HG03469 (cell line): ENCODE results near the gene ADIPOR2.
A peak's percentile ranks its signal among the peaks of the same experiment; 100 is the strongest.

Source experiments
- ATAC-seq: cut with Tn5 transposase; IDR thresholded peaks from one replicate; pipeline ENCODE4 v1.9.1; 2021; ENCODE audit warnings: mild to moderate bottlenecking, moderate library complexity, moderate number of reproducible peaks; ENCODE audit not compliant: unreplicated experiment

Gene ADIPOR2, protein sequence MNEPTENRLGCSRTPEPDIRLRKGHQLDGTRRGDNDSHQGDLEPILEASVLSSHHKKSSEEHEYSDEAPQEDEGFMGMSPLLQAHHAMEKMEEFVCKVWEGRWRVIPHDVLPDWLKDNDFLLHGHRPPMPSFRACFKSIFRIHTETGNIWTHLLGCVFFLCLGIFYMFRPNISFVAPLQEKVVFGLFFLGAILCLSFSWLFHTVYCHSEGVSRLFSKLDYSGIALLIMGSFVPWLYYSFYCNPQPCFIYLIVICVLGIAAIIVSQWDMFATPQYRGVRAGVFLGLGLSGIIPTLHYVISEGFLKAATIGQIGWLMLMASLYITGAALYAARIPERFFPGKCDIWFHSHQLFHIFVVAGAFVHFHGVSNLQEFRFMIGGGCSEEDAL

DNA sequence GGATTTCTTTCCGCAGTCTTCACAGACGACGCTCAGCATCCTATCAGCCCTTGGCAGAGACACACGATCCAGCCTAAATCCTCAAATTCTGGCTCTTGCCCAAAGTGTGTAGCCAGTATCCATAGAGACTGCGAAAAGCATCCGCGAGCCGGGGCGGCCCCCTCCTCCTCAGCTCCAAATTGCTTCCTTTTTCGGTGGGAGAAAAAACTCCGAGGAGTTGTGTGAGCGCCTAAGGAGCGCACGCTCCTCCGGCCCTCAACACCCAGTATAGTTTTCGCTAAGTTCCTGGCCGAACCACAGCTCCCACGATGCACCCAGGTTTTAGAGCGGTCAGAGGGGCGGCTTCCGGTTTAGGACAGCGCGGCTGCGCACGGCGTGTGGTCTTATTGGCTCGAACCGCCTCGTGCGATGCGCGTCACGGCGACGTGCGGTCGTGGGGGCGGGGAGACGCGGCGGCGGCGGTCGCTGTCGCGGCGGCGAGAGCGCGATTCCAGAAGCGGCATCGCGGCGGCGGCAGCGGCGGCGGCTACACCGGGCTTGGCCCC is at the start of gene ADIPOR2:
Gene ADIPOR2, plus strand, starts transcription at position 493 of the 545 bp plus-strand sequence. CDS start 63,274 bp downstream, outside the sequence.
- ATAC-seq: peak; percentile 84

DNA sequence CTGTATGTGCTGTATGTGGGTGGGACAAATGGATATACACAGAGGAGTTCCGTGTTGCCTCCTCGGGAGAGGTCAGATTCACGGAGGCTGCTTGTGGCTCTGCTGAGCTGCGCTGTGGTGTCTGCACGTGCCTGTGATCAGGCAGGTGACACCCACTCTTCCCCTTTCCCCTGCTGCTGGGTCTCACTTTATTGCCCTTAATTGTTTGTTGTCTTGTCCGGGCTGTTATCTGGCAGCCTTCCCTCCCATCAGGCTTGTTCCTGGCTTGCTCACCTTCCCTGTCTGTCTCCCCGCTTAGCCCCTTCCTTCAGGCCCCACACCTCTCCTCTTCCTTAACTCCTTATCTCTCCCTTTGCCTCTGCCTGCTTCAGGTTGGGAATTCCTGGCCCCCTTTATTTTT is 48.4 kb upstream of the ADIPOR2 start:
- no peak for ATAC-seq

DNA sequence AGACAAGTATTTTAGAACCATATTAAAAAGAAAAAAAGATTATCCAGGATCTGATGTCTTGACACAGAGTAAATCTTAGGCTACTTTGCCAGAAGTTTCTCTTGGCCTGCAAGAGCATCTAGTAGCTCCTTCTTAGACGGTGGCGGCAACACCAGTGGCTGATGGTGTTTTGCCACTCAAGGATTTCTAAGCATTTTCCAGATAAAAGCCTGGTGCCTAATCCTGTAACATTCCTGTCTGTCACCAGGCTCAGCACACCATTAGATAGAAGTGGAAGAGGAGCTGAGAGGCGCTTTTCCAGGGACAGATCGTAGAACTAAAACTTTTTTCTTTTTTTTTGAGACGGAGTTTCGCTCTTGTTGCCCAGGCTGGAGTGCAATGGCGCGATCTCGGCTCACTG is 47.8 kb upstream of the ADIPOR2 start:
- no peak for ATAC-seq

DNA sequence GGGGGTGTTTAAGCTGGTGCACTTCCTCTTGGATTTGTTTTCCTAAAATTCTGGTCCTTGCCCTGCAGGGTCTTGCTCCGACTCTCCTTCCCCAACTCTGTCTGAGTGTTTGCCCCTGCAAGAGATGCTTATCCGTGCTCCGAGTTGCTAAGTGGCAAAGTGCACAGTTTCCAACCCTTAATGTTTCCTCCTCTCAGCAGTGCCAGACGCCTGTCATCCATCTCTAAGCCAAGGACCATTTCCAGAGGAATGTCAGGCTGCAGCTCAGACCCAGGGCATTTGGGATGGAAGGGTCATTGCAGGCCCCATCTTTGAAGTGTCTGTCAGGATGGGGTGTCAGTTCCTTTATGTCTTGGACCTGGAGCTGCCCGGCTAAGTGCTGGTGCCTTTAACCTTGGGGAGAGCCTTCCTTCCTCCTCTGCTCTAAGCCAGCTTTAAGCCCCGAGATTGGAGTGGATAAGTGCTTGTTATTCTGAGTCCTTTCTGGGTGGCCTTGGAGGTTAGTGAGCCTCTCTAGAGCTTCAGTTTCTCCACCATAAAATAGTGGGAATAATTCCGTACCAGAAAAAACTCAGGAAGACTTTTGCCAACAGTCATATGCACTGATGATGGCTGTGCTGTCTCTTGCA is 46.9 kb upstream of the ADIPOR2 start:
- ATAC-seq: no peak

DNA sequence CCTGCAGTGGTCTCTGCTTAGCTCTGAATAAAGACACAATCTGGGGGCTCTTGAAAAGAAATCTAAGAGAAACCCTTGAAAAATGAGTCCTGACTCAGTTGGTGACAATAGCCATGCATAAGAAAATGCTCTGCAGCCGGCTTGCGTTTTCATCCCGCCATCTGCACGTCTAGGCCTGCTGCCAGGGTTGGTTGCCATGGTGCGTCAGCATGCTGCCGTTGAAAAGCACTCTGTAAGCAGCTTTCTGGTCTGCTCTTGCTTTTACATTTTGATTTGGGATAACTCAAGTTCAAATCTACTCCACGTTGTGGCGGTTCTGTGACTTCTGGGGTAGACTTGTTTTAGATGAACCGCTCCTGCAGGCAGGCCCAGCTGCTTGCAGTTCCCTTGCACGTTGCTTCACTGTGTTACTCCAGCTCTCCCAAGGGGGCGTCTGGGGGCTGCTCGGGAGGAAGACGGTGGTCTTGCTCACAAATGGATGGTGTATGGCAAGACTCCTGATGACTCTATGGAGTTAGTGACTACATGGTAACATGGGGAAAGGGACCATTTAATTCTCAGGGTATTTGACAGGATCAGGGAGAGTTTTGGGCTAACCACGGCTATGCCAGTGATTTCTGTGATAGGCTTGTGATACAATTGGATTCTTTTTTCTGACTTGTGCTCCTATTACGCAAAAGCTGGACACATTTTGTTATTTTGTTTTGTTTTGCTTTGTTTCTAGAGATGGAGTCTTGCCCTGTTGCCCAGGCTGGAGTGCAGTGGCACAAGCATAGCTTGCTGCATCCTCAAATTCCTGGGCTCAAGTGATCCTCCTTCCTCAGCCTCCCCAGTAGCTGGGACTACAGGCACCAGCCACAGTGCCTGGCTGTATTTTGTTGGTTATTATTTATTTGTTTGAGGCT is 46.1 kb upstream of the ADIPOR2 start:
- no peak for ATAC-seq

DNA sequence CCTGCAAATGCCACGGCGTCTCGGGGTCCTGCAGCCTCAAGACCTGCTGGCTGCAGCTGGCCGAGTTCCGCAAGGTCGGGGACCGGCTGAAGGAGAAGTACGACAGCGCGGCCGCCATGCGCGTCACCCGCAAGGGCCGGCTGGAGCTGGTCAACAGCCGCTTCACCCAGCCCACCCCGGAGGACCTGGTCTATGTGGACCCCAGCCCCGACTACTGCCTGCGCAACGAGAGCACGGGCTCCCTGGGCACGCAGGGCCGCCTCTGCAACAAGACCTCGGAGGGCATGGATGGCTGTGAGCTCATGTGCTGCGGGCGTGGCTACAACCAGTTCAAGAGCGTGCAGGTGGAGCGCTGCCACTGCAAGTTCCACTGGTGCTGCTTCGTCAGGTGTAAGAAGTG is 45.1 kb upstream of the ADIPOR2 start:
- ATAC-seq: no peak

DNA sequence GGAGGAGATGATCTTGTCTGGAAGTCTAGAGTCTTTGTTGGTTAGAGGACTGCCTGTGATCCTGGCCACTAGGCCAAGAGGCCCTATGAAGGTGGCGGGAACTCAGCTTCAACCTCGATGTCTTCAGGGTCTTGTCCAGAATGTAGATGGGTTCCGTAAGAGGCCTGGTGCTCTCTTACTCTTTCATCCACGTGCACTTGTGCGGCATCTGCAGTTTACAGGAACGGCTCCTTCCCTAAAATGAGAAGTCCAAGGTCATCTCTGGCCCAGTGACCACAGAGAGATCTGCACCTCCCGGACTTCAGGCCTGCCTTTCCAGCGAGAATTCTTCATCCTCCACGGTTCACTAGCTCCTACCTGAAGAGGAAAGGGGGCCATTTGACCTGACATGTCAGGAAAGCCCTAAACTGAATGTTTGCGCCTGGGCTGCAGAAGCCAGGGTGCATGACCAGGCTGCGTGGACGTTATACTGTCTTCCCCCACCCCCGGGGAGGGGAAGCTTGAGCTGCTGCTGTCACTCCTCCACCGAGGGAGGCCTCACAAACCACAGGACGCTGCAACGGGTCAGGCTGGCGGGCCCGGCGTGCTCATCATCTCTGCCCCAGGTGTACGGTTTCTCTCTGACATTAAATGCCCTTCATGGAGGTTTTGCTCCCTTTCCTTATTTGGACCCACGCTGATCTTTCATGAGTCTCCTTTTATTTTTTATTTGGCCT is 44.1 kb upstream of the ADIPOR2 start:
- ATAC-seq: no peak

DNA sequence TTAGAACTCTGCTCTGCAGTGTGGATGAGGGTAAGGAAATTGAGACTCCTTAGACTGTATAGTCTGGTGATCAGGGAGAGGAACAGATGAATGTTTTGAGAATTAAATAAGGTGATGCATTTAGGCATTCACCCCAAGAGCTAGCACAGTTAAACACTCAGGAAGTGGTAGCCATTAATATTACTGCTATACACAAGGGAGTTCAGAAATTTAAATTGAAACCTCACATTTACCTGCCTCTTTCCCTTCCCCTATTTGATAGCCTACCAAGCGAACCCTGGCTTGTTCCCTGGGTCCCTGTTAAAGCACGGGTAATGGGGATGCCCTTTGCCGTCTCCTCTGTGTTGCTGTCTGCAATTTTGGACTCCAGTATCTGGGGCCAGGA is 43.6 kb upstream of the ADIPOR2 start:
- ATAC-seq: no peak

DNA sequence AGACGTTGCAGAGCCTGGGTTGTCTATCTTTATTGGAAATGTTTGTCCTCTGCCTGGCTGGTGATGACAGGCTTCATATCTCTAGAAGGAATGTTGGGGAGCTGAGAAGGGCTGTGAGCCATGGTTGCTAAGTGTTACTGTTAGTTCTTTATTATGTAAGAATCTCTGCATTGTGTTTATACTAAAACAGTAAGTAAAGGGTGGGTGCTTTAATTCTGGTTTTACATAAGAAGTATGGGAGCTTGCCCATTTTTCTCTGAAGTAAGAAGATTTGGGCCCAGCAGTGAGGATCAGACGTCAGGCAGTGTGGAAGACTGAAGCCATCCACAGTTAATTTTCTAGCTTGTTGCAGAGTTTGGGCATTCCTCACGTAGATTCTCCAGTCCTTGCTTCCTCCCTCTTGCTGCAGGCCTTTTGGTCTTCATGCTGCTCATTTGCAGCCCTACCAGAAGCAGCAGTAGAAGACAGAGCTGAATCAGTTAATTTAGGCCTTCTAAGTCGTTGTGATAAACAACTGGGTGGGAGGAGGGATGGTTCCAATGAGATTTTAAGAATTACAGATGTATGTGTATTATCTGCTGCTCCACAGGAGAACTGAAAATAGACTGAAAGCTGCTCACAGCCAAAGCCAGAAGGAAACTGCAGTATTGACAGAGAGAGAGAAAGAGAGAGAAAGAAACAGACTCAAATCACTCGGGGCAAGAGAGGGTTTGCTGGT is 40.5 kb upstream of the ADIPOR2 start:
- ATAC-seq: no peak

DNA sequence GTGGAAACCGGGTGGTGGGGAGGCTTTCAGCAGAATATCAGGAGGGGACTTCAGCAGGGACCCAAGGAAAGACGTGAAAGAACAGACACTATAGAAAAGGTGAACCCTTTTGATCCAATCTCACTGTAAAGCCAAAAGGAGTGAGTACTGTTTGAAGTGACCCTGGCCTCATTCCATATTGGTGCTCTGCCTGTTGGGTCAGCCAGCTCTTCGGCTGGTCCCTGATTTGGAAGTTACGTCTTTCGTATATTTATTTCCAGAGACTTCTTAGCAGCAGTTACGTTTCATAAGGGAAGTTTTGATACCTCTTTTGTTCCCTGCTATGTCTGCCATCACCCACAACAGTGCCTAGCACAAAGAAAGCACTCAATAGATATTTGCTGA is 39.9 kb upstream of the ADIPOR2 start:
- no peak for ATAC-seq

DNA sequence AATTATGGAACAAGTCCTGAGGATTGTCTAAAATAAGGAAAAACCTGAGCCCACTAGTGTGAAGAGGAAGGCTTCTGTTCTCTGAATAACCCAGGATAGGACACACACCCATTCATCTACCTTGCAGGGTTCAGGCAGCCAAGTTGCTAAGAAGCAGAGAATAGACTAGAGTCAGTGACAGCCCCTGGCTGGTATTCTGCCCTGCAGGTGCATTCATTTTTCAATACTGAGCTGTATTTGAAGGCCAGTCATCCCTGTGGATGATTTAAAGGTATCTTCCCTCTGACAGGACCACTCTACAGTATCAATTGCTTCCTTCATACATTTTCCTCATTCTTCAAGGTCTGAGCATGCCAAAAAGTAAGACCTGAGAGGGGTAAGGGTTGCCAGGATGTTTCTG is 38.9 kb upstream of the ADIPOR2 start:
- ATAC-seq: no peak

DNA sequence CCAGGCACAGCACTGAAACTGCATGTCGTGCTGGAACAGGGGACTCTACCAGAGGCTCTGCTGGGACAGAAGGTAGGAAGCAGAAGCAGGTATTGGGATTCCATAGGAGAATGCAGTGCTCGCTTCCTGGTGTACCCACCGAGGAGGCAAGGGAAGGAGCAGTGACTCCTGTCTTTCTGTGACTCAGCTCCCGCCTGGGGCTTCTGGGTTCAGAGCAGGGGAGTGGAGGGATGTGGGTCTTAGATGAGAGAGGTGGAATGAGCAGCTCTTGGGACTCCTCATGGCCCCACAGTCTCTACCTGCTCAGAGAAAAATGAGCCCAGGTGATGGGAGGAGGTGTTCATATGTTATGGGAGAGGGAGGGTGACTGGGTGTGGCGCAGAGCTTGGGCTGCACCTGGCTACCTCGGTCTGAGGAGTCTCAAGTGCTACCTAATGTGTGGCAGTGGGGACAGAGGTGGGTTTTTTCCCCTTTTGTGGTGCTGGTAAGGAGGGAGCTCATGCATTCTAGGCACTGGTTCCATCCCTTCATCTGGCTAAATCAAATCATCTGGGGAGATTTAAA is 35.6 kb upstream of the ADIPOR2 start:
- ATAC-seq: no peak

DNA sequence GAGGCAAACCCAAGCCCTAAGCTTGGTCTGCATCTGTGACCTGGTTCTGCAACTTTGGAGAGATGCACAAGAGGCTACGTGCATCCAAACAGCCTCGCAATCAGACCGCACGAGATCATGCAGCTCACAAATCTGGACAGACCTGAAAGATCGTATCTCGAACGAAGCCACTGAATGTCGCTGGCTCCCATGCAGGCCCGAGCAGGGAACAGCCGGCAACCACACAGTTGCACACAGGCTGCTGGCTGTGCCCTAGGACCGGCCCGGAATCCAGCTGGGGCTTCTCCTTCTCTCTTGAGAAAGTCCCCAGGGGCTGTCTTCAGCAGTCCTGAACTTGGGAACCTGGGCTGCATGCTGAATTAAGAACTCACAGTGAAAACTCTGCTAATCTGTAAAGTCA is 34.0 kb upstream of the ADIPOR2 start:
- no peak for ATAC-seq

DNA sequence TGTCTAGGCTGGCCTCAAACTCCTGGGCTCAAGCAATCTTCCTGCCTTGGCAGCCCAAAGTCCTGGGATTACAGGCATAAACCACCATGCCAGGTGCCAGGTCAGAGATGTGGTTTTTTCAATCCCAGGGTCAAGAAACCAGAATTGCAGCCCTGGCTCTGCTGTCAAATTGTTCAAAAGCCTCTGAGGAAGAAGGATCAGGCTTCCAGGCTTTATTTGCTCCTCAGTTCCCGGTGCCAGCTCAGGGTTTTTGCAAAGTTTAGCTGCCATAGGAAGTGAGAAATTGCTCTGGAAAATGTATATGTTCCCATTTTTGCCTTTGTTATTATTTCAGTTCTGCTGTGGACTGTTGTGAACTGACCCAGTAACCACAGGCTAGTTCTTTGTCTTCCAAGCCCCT is 33.2 kb upstream of the ADIPOR2 start:
- ATAC-seq: no peak

DNA sequence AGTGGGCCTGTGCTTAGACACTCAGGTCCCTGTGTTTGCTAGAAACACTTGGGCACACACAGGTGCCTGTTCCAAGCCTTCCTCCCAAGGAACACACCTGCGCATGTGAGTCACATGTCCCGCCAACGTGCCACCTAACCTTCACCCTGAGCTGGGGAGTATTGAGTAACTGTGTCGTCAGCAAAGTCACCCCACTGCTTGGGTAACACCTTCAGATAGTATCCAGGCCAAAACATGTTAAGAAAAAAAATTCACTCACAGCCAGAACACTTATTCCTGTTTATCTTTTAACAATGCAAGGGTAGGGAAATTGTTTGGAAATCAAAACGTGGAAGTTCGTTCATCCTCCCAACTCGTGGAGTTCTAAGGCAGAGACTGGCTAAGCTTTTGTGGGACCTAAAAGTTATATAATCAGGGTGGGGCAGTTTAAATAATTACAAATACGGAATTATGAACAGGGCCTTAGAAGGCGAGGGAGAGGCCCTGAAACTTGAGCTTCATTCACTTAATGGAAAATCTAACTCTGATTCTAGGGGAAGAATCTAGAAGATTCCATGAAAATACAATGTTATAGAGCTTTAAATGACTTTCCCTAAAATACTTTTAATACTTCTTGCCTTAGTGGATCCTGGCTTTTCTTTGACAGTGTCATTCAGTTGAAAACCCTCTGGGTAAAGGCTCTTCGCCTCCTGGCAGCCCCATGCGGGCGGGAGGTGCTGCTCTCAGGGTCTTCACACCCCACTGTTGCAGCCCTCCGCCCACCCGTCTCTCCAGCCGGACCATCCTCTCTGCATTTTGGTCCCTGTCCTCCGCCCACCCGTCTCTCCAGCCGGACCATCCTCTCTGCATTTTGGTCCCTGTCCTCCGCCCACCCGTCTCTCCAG is 30.3 kb upstream of the ADIPOR2 start:
- no peak for ATAC-seq

DNA sequence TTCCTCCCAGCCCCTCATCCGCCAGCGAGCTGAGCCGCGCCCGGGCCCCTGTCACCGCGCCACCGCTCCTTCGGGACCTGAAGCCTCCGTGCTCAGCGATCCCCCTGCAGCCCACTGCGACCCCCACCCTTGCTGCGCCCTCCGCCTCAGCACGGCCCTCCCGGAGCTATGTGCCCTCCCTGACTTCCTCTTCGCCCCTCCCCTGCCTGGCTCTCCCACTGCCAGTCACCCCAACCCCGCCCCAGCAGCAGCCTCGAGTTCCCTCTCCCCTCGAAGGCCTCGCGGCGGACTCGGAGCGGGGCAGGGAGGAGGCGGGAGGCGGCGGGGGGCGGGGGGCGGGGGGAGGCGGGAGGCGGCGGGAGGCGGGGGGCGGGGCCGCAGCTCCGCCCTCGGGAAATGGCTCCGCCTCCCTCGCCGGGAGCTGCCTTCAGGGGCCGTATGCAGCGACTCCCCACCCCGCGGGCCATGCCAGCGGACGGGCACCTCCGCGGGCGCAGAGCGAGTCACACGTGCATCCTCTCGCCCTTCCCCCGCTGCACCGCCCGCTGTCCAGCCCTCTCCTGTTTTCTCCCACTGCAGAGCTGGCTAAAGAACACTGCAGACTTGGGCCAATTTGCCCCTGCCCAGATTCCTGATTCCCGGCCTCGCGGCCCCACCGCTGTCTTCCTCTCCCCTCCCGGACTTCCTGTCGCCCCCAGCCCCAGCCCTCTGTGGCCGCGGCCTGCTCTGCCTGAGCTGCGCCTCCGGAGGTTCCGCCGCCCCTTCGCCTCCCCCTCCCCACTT is 29.1 kb upstream of the ADIPOR2 start:
- ATAC-seq: no peak

DNA sequence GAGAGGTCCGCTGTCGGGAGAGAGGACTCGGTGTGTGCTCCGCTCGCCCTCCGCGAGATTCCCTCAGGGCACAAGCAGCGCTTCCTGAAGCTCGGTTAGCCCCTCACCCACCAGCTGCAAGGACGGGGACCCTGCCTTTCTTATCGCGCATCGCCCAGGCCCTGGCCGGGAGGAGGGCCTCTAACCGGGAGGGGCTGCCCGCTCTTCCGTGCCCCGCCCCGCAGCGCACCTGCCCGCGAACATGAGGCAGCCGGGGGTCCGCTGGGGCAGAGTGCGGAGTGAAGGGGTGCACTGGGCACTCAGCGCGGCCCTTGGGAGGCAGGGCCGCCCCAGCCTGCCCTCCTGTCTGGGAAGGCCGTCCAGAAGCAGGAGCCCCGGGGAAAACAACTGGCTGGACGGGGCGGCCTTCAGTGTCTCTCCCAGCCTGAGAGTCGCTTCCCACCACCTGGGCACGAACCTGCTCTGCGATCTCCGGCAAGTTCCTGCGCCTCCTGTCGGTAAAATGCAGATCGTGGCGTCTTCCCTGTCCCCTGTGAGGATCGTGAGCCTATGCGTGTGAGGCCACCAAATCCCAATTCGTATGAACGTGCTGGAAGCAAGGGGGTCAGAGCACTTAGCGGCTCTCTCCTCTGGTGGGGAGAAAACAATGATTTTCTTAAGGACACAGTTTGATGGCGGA is 28.0 kb upstream of the ADIPOR2 start:
- ATAC-seq: no peak
